Gastroesophageal sphincter (tissue), 3 donors: ENCODE measurements around the gene AATF.

Source experiments
- POLR2A ChIP-seq, 2 donors: fragments of 450-650 bp; IDR thresholded peaks; one replicate each; pipeline ENCODE4 v1.6.1; 2017; ENCODE audit warnings: antibody characterized with exemption in 2 of 2, mild to moderate bottlenecking in 2 of 2, moderate library complexity in 1 of 2
- POLR2AphosphoS5 ChIP-seq: sonication (generic); formaldehyde crosslinking; IDR thresholded peaks from one replicate; pipeline ENCODE4 v1.6.1; 2017; ENCODE audit warnings: antibody characterized with exemption
- TF ChIP-seq, protein P1 (sequence below), 4 experiments: fragments of 200-600 bp in 2 of 4; fragments of 450-650 bp in 2 of 4; sonication (generic) in 1 of 4; IDR thresholded peaks; one replicate each; pipeline ENCODE4 v1.5.1; 2017 to 2019; ENCODE audit warnings: antibody characterized with exemption in 4 of 4, mild to moderate bottlenecking in 2 of 4, moderate library complexity in 2 of 4

DNA sequence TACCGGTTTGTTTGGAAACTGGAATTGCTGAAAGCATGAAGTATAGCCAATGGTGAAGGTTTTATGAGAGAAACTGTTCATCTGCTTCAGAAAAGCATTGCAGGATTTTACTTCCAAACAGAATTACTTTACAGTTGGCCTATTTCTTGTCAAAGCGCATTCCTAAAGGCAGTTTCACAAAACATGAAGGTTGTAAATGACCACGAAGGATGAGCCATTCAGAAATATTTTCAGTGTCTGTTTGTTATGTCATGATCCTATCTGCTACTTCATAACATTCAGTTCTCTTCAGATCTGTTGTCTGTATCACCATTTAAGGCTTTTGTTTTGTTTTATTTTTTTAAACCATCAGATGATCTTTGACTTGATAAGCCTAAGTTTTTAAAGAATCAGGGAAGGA is 45.7 kb downstream of the AATF start:
- TF ChIP-seq, protein P1, sequence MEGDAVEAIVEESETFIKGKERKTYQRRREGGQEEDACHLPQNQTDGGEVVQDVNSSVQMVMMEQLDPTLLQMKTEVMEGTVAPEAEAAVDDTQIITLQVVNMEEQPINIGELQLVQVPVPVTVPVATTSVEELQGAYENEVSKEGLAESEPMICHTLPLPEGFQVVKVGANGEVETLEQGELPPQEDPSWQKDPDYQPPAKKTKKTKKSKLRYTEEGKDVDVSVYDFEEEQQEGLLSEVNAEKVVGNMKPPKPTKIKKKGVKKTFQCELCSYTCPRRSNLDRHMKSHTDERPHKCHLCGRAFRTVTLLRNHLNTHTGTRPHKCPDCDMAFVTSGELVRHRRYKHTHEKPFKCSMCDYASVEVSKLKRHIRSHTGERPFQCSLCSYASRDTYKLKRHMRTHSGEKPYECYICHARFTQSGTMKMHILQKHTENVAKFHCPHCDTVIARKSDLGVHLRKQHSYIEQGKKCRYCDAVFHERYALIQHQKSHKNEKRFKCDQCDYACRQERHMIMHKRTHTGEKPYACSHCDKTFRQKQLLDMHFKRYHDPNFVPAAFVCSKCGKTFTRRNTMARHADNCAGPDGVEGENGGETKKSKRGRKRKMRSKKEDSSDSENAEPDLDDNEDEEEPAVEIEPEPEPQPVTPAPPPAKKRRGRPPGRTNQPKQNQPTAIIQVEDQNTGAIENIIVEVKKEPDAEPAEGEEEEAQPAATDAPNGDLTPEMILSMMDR (IDR thresholded peaks at IDR 0.05), result no peak
- TF ChIP-seq POLR2A (IDR thresholded peaks at IDR 0.05), result no peak
- TF ChIP-seq POLR2AphosphoS5, result no peak
